Endodermal cell (in vitro differentiated cells): ENCODE data around the gene LBH. TPM values are rescaled to one million over a fixed set of nuclear protein-coding genes. Genes with fewer than 3 reads are reported as not detected.

ENCODE experiments used
- DNase-seq: peaks from one replicate; pipeline ENCODE4 v3.0.0-alpha.2; 2017
- H3K27ac ChIP-seq: 2 replicates; pipeline ENCODE4 v1.5.1; 2013; ENCODE audit warnings: mild to moderate bottlenecking, low read depth, low read length, moderate library complexity
- H3K27me3 ChIP-seq: 2 replicates; pipeline ENCODE4 v1.6.1; 2013; ENCODE audit warnings: mild to moderate bottlenecking, low read length, moderate library complexity; ENCODE audit not compliant: insufficient read depth, control insufficient read depth, poor library complexity, severe bottlenecking
- H3K36me3 ChIP-seq: 2 replicates; pipeline ENCODE4 v1.7.0; 2013; ENCODE audit warnings: mild to moderate bottlenecking, low read length, moderate library complexity; ENCODE audit not compliant: control insufficient read depth, insufficient read depth
- H3K4me1 ChIP-seq: one replicate; pipeline ENCODE4 v1.7.0; 2013; ENCODE audit warnings: low read length; ENCODE audit not compliant: control insufficient read depth, insufficient read depth
- H3K4me3 ChIP-seq: 2 replicates; pipeline ENCODE4 v1.5.1; 2013; ENCODE audit warnings: mild to moderate bottlenecking, low read length, moderate library complexity
- H3K9ac ChIP-seq: 2 replicates; pipeline ENCODE4 v1.6.1; 2013; ENCODE audit warnings: mild to moderate bottlenecking, low read length, moderate library complexity; ENCODE audit not compliant: poor library complexity, severe bottlenecking; ENCODE audit errors: extremely low read depth
- H3K9me3 ChIP-seq: 2 replicates; pipeline ENCODE4 v1.6.1; 2013; ENCODE audit warnings: mild to moderate bottlenecking, low read length, moderate library complexity; ENCODE audit not compliant: control insufficient read depth
- H3K27ac Mint-ChIP-seq: 2 replicates; pipeline ENCODE4 v1.8.0; 2020; ENCODE audit warnings: mixed read lengths
- H3K27me3 Mint-ChIP-seq: 2 replicates; pipeline ENCODE4 v1.8.0; 2021; ENCODE audit warnings: mild to moderate bottlenecking, mixed read lengths; ENCODE audit not compliant: insufficient read depth
- H3K36me3 Mint-ChIP-seq: 2 replicates; pipeline ENCODE4 v1.8.0; 2020; ENCODE audit warnings: low read depth, mixed read lengths
- H3K4me1 Mint-ChIP-seq: 2 replicates; pipeline ENCODE4 v1.8.0; 2020; ENCODE audit warnings: mixed read lengths
- H3K4me3 Mint-ChIP-seq: 2 replicates; pipeline ENCODE4 v1.8.0; 2020; ENCODE audit warnings: mild to moderate bottlenecking, moderate library complexity, mixed read lengths
- H3K9me3 Mint-ChIP-seq: 2 replicates; pipeline ENCODE4 v1.8.0; 2020; ENCODE audit warnings: mild to moderate bottlenecking, mixed read lengths
- WGBS, 2 experiments: methylation state at CpG; one replicate each; pipeline versions ENCODE4 v1.1.5 to v1.1.7; 2013; ENCODE audit warnings: missing lambda C conversion rate in 2 of 2, mixed read lengths in 1 of 2; ENCODE audit not compliant: insufficient coverage in 1 of 2, insufficient read length in 1 of 2; 5-methylcytosine and 5-hydroxymethylcytosine counted together
- total RNA-seq, 2 donors: library from RNA; stranded (reverse); fragmentation: NEBNext Ultra II Directional in 1 of 2; extraction: Animal tissue kit (Norgen Biotek cat#: 25700) in 1 of 2; gene quantifications; 2 replicates in 1 of 2; 3 replicates in 1 of 2; pipeline ENCODE4 v1.2.1, GENCODE V29; 2021
- TF ChIP-seq, protein P1 (sequence below): fragments of 200-600 bp; sonication (generic); conservative IDR thresholded peaks from 2 replicates; pipeline ENCODE4 v1.5.0; 2021; ENCODE audit warnings: antibody characterized with exemption, mild to moderate bottlenecking

Gene LBH
- total RNA-seq, 2 donors from 2014 or later = 48.0 to 50.0 TPM

DNA sequence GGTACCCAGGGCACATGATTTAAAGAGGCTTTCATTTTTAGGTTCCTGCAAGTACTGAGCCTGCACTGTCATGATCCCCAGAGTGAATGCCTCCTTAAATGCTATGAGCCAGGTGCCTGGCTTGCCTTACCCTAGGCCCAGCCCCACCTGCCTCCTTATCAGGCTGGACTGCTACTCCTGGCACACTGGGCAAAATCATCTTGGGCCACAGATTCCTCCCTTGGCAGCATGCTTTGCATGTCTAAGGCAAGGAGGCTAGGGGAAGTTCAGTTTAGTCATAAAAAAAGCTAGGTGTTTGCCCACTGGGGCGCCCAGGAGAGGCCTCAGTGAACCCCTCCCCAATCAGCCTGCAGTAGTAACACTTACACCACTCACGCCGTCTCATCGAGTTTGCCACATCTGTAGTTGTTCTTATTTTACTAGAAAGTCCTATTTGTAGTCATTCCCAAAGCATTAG lies 45.1 kb downstream of the LBH start:
- H3K27ac Mint-ChIP-seq = no peak overlapping the region
- no peaks in the 10 kb centered on the region for H3K4me1 ChIP-seq
- WGBS, 2 experiments = 82 to 94% methylated on average over 3 to 4 of the region's 4 CpGs

DNA sequence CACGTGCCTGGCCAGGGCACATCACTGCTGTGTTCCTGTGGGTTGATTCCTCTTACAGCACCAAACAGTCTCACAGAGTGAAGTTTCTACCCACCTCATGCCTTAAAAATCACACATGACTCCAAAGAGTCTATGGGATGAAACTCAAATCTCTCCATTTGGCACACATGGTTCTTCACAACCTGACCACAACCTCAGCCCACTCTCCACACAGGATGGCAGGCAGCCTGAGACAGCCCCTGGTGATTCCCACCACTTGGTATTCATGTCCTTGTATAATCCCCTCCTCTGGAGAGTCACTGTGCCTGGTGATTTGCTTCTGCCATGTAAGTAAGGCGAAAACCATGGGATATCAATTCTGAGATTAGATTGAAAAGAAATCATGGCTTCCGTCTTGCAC lies 46.2 kb downstream of the LBH start:
- H3K4me3 ChIP-seq = no peak overlapping the region
- Mint-ChIP-seq H3K27ac (no peak overlapping the region), H3K36me3 (no peaks in the 10 kb centered on the region), H3K27me3 (no peaks in the 10 kb centered on the region), H3K9me3 (no peaks in the 10 kb centered on the region), H3K4me3 (no peak overlapping the region), H3K4me1 (peaks cover 23% of the 10 kb centered on the region)
- no peak overlapping the region for H3K9ac ChIP-seq
- no peaks in the 10 kb centered on the region for H3K36me3 ChIP-seq
- no peaks in the 10 kb centered on the region for H3K4me1 ChIP-seq
- no peak for DNase-seq
- TF ChIP-seq, protein P1, sequence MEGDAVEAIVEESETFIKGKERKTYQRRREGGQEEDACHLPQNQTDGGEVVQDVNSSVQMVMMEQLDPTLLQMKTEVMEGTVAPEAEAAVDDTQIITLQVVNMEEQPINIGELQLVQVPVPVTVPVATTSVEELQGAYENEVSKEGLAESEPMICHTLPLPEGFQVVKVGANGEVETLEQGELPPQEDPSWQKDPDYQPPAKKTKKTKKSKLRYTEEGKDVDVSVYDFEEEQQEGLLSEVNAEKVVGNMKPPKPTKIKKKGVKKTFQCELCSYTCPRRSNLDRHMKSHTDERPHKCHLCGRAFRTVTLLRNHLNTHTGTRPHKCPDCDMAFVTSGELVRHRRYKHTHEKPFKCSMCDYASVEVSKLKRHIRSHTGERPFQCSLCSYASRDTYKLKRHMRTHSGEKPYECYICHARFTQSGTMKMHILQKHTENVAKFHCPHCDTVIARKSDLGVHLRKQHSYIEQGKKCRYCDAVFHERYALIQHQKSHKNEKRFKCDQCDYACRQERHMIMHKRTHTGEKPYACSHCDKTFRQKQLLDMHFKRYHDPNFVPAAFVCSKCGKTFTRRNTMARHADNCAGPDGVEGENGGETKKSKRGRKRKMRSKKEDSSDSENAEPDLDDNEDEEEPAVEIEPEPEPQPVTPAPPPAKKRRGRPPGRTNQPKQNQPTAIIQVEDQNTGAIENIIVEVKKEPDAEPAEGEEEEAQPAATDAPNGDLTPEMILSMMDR = no peak
- WGBS, 2 experiments = 81 to 86% methylated on average over 3 of the region's 3 CpGs
- H3K27me3 ChIP-seq = no peaks in the 10 kb centered on the region
- no peaks in the 10 kb centered on the region for H3K9me3 ChIP-seq
- H3K27ac ChIP-seq = no peak overlapping the region

More for the DNA sequence above, 45.1 kb downstream of the LBH start:
- H3K27me3 Mint-ChIP-seq = no peaks in the 10 kb centered on the region
- H3K36me3 ChIP-seq = no peaks in the 10 kb centered on the region
- H3K36me3 Mint-ChIP-seq = no peaks in the 10 kb centered on the region
- H3K9me3 ChIP-seq = no peaks in the 10 kb centered on the region
- H3K4me3 ChIP-seq = no peak overlapping the region
- H3K4me1 Mint-ChIP-seq = peaks cover 24% of the 10 kb centered on the region
- H3K27me3 ChIP-seq = no peaks in the 10 kb centered on the region
- H3K4me3 Mint-ChIP-seq = no peak overlapping the region
- no peak overlapping the region for H3K27ac ChIP-seq
- no peak overlapping the region for H3K9ac ChIP-seq
- H3K9me3 Mint-ChIP-seq = no peaks in the 10 kb centered on the region
- peak; percentile 30 for DNase-seq
- TF ChIP-seq, protein P1 = no peak

DNA sequence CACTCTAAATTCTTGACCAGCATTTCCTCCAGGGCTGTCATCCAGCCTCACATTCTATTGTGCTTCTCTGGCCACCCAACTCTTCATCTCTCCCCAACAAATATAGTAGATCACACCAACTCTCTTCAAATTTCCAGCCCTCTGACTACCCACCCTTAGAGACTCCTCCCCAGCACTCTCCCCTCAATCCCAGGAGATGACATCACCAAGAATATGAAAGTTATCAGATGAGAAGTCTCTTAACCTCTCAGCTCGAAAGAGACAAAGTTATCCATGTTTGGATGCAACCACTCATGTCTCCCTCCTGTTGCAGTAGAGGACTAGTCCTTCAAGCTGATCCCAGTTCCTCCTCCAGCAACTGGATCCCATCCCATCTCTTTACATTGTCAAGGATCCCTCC lies 47.1 kb downstream of the LBH start:
- no peak overlapping the region for H3K4me3 ChIP-seq
- Mint-ChIP-seq H3K36me3 (no peaks in the 10 kb centered on the region), H3K9me3 (no peaks in the 10 kb centered on the region), H3K4me1 (peaks cover 14% of the 10 kb centered on the region), H3K27ac (no peak overlapping the region), H3K27me3 (no peaks in the 10 kb centered on the region), H3K4me3 (no peak overlapping the region)
- no peaks in the 10 kb centered on the region for H3K4me1 ChIP-seq
- TF ChIP-seq, protein P1 = no peak
- H3K27ac ChIP-seq = no peak overlapping the region
- H3K36me3 ChIP-seq = no peaks in the 10 kb centered on the region
- H3K27me3 ChIP-seq = no peaks in the 10 kb centered on the region
- H3K9me3 ChIP-seq = no peaks in the 10 kb centered on the region
- no peak overlapping the region for H3K9ac ChIP-seq
- DNase-seq = no peak
- WGBS, 2 experiments = 86 to 100% methylated on average over 1 of the region's 1 CpG
